ENCODE results near the gene BCKDHB.
"Not testable (repeated sequence)": the region's sequence is repeated elsewhere in the genome, so short reads cannot be mapped to it uniquely, and the experiment has no call there.

BCKDHB gene

GRCh38 chr6:80106418-80107235 lies at the start of gene BCKDHB:
BCKDHB (plus strand) TSS chr6:80106671; CDS start chr6:80106694, 23 bp downstream.
- peak; percentile 99 for DNase-seq (ENCODE audit: low spot score)

DNA sequence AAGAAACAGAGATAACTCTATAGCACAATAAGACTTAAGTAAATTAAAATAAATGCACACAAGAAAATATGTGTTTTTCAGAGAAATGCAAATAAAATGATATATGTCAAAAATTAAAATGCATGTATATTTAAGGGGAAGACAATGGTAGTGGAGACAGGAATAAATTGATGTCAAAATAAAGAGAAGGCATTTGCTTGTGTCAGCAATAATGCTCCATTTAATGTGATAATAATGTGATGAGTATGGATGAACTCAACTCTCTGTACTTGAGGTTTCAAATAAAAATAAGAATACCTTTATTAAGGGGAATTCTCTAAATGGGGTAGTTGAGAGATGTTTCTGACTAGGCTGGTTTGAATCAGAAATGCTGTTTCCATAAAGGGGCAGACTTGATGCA lies 45.7 kb upstream of the BCKDHB start:
- DNase-seq (ENCODE audit: low spot score): no peak

DNA sequence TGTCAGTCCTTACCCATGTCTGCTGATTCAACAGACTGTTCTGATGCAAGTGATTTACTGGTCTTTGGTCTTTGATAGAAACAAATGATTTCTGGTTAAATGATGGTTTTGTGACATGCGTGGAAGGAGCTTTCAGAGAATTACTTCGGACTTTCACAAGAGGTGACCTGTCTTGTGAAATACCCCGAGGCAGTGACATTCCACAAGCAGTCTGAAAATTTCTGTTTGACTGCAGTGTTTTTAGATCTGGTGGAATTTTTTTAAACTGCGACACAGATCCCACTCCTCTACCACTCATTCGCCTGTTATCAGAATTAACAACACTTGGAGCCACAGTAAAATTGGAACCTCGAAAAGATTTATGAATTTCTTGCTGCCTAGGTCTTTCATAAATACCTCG lies 38.3 kb upstream of the BCKDHB start:
- DNase-seq (ENCODE audit: low spot score): not testable (repeated sequence)

- DNase-seq (ENCODE audit: low spot score): not testable (repeated sequence)
Measured at GRCh38 chr6:80070431-80070830, 36.0 kb upstream of the BCKDHB start.

DNA sequence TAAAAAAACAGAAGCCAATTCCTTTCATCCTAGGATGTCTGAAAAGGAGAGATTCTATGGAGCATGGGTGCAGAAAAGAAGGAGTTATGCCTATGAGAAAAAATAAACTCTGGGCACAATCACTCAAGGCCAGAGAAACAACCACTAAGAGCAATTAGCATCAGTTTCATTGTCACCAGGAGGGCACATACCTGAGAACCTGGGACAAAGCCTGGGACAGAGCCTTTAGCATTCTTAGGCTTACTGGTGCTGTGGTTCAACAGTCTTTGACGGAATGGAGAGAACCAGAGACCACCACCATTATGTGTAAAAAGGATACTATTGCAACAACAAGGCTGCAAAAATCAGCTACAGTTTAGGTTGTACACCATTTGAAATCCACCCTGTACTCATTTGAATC lies 29.4 kb upstream of the BCKDHB start:
- DNase-seq (ENCODE audit: low spot score): no peak

DNA sequence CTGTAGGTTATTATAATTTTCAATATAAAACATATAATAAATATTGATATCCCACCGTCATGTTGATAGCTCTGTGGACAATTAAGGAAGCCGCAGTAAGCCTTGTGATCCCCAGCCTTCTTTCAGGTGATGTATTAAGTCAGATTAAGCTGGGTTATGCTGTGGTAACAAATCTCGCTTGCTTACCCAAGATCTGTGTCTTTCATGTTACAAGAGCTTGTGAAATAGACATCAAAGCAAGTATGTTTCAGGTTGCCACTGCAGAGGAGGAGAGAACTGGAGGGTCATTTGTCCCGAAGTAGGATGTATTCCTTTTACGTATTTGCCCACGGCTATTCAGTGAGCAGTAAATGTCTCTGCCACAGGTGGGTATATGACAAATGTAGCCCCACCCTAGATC lies 17.8 kb upstream of the BCKDHB start:
- DNase-seq (ENCODE audit: low spot score): no peak

GRCh38 chr6:80091506-80091905 lies 15.0 kb upstream of the BCKDHB start:
- no peak for DNase-seq (ENCODE audit: low spot score)

DNA sequence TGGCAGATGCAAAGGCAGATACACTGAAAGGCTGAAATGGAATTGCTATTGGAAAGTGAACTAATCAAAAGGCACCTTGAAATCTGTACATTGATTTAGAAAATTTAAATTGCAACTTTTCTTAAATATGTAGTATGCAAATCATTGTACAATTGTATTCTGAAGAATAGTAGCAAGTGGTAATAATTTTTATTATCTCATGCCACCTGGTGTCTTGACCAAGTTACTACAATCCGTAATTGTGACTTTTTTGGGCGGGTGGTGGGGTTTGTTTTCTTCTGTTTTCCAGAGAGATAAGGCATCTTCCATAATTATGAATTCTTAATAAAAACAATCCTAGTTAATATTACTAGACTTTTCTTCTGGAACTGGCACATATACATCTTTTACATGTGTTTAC lies 12.5 kb upstream of the BCKDHB start:
- DNase-seq (ENCODE audit: low spot score): peak; percentile 59

- DNase-seq (ENCODE audit: low spot score): no peak
Measured at GRCh38 chr6:80095600-80095999, 10.9 kb upstream of the BCKDHB start.

DNA sequence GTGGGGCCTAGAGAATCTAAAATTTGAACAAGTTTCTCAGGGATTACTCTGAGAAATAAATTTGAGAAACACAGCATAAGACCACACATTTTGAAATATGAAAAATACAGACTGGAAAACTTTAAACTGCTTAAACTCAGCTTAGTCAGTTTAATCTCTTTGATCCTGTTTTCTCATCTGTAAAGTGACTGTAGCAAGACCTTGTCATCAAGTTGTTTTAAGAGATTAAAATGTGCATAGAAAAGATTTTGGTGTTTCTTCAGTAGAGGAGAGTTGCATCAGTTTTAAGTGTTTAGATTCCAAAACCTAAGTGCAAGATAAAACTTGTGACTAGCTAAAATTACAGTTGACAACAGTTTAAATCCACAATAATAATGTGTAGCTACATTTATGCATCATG lies 8.1 kb upstream of the BCKDHB start:
- no peak for DNase-seq (ENCODE audit: low spot score)

- DNase-seq (ENCODE audit: low spot score): no peak
Measured at GRCh38 chr6:80104520-80104919, 2.0 kb upstream of the BCKDHB start.

DNA sequence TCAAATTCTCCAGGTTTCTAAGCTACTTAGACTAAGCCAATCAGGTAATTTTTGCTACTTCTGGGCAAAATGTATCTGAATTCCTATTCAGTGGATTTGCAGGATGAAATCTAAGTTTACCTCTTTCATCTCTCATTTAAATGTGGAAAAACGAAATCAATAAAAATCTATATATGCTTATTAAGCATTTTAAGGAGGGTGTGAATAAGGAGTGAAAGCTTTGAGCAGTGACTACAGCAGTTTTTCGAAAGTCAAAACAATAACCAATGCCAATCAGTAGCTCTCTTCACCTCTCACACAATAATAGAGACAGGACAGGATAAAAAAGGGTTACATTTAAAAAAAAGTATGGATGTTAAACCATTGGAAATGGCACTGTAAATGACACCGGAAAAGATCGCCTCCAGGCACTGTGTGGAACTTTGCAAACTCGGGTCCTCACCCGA lies 476 bp upstream of the BCKDHB start:
- no peak for DNase-seq (ENCODE audit: low spot score)

DNA sequence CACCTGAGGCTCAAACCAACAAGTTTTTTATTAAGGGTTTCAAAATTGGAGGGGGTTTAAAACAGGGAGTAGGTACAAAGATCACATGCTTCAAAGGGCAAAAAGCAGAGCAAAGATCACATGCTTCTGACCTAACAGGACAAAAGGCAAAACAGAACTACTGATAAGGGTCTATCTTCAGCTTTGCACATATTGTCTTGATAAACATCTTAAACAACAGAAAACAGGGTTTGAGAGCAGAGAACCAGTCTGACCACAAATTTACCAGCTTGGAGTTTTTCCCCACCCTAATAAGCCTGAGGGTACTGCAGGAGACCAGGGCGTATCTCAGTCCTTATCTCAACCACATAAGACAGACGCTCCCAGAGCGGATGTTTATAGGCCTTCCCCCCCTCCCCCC lies 16.1 kb downstream of the BCKDHB start:
- DNase-seq (ENCODE audit: low spot score): not testable (repeated sequence)

- no peak for DNase-seq (ENCODE audit: low spot score)
Measured at GRCh38 chr6:80126657-80127345, 20.3 kb downstream of the BCKDHB start.

GRCh38 chr6:80129485-80129884 lies 23.0 kb downstream of the BCKDHB start:
- DNase-seq (ENCODE audit: low spot score): no peak

- peak; percentile 26 for DNase-seq (ENCODE audit: low spot score)
Measured at GRCh38 chr6:80133020-80133419, 26.5 kb downstream of the BCKDHB start.

DNA sequence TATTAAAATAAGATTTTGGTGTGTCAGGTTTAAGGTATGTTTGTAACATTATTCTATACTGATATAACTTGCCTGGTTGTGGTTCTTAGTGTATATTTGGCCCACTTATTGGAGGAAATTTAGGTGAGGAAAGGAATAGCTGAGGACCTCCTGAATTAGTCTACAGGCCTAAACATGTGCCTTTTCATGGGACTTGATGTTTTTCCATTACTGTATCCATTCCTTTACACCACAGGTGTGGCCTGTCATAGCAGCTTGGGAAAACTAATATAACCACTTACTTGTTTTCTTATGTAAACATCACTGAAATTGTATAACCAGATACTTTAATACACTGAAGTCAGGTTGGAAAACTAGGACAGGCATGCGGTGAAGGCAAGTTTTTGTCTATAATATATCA lies 27.6 kb downstream of the BCKDHB start:
- DNase-seq (ENCODE audit: low spot score): no peak

DNA sequence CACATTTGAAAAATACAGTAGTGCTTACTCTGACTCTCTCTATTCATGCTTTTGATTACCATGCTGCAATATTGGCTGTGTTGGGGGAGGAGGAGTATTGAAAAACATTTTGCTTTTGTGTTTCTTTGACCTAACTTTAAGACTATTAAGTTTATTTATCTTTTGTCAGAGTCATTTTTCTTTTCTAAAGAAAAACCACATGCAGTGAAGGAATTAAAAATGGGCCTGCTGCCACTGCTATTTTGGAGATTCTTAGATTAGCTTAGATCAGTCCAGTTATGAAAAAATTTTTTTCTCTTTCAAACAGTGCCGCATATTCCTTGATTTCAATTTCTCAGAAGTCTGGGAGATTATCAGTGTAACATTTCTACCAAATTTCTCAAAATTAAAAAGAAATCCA lies 36.1 kb downstream of the BCKDHB start:
- DNase-seq (ENCODE audit: low spot score): no peak

DNA sequence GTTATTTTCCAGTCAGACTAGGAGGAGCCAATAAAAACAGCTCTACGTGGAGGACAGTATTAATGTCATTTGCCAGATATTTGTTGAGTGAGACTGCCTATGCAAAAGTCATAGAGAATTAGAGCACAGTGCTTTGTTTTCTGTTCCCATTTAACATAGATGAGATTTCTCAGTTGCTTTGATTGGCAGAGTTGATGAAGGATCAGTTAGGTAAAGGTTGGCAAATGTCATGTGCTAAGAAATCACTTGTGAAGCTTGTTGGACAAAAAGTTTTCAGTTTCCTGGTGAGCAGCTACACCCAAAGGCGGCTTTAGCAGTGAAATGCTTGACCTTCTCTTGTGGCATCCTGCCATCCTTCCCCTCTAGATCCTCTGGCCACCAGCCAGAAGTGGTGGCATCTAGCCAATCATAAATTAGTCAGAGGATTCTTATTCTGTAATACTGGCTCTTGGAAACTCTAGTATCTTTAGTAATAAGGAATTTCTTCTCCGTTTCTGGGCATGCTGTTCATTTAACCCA lies 37.0 kb downstream of the BCKDHB start:
- DNase-seq (ENCODE audit: low spot score): no peak

DNA sequence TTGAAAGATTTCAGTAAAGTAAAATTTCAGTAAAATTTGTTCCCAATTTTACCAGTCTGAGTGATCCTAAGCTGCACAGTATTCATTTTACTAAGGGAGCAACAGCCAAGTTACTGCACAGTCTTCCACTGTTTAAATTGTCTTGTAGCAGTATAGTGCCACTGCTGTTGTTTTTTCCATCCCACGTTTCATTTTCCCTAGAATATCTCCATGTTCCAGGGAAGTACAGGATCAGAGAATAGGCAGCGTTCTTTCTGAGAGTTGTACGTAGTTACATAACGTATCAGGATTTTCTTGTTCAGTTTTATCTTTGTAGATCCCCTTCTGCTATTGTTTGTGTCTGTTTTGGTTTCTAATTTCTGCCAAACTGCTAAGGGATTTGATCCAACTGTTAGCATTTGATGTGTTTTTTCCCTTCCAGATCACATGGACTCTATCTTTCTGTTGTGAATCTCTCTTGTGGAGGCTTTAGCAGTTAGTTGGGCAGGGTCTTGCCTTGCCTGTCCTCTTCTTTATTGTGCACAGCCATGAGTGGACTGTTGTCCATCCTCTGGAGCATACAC lies 38.4 kb downstream of the BCKDHB start:
- DNase-seq (ENCODE audit: low spot score): no peak

DNA sequence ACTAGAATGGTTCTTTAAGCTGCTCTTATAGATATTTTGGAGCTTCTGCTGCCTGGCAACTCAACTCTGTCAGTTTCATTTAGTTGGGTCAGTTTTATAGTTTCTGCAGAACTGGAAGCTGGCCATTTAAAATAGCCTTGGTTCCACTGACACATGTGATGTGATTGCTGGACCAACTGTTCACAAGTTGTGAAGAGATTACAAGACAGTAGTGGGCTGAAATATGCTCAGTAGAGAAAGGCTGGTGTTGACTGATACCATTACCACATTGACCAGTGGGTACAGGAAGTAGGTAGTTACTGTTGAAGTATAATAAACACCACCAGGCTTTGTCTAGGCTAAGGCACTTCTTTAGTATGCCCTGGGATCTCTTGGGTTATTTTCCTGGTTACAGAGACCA lies 39.0 kb downstream of the BCKDHB start:
- DNase-seq (ENCODE audit: low spot score): no peak

DNA sequence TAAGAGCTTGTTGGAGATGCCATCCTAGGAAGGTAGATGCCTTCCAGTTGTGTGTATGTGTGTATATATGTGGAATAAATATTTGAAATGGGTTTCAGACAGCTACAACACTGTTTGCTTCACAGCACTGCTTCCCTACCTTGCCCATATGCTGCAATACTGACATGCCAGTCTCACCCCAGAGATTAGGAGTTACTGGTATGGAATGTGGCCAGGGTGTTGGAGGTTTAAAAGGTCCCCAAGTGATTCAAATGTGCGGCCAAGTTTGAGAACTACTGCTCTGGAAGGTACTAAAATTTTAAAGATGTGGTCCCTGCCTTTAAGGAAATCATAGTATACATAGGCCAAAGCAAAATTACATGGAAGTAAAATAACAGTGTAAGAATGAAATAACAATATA lies 39.5 kb downstream of the BCKDHB start:
- no peak for DNase-seq (ENCODE audit: low spot score)

DNA sequence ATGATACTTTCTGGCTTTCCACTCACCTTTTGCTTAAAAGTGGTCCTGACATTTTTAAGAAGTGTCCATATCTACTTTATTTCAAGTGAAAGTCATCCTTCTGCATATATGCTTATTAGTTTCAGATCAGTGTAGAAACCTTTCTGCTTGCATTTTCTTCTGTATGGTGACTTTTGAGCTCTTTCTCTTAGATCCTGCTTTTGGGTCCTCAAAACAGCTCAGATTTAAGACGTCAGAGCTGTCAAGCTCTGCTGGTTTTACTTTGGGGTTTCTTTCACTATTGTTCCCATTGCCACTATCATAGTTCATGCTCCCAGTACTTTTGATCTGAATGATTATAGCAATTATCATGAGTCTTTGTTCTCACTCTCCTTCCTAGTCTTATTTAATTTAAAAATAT lies 41.7 kb downstream of the BCKDHB start:
- no peak for DNase-seq (ENCODE audit: low spot score)

All from NAMALWA (cell line).